GM12878 (cell line): ENCODE measurements around the gene PDE9A. TPM values are rescaled to one million over a fixed set of nuclear protein-coding genes. Genes with fewer than 3 reads are reported as not detected.
"Not testable (repeated sequence)": the region's sequence is repeated elsewhere in the genome, so short reads cannot be mapped to it uniquely, and the experiment has no call there.

Experiments
- ATAC-seq: fragments of 200-7000 bp; cut with Tn5 transposase; 3 replicates; pipeline ENCODE4 v1.9.1; 2020; ENCODE audit warnings: mild to moderate bottlenecking, moderate library complexity
- BruUV-seq: library from RNA; stranded (reverse); fragments of 400-500 nt; replicated peaks from 2 replicates; lab custom pipeline; 2021; lab: Mats Ljungman, UMichigan
- CTCF ChIA-PET: fragments of 300-600 bp; sonication (Branson Sonifier 250); formaldehyde crosslinking; extraction: SDS; loops from one replicate; lab custom pipeline; 2021; ENCODE audit warnings: inconsistent platforms; lab: Yijun Ruan, JAX
- POLR2A ChIA-PET: fragments of 350-600 bp; formaldehyde crosslinking; extraction: SDS; loops from one replicate; lab custom pipeline; 2021; ENCODE audit warnings: inconsistent platforms; lab: Charles Lee
- RAD21 ChIA-PET: fragments of 300-600 bp; sonication (Branson Sonifier 250); formaldehyde crosslinking; loops from one replicate; lab custom pipeline; 2023; ENCODE audit warnings: antibody characterized with exemption; ENCODE audit not compliant: unreplicated experiment; lab: Charles Lee
- SMC1A ChIA-PET: fragments of 300-600 bp; sonication (Branson Sonifier 250); formaldehyde crosslinking; loops from one replicate; lab custom pipeline; 2023; ENCODE audit not compliant: unreplicated experiment, uncharacterized antibody; lab: Charles Lee
- DNase-seq: peaks from one replicate; pipeline ENCODE4 v3.0.0-alpha.2; 2011; ENCODE audit warnings: low read depth, low spot score
- FAIRE-seq: peaks from 3 replicates; lab custom pipeline; 2011; peaks lifted over from hg19 to GRCh38; lab: Jason Lieb, UNC
- H2AFZ ChIP-seq: 2 replicates; pipeline ENCODE4 v1.6.0; 2011; ENCODE audit warnings: low read depth, low read length, control low read depth; ENCODE audit not compliant: control insufficient read depth
- H3K27ac ChIP-seq: 2 replicates; pipeline ENCODE4 v1.5.1; 2011; ENCODE audit warnings: control low read depth; ENCODE audit not compliant: control insufficient read depth, insufficient read depth
- H3K27me3 ChIP-seq, 2 experiments: replicated peaks in 1 of 2; 2 replicates each; pipeline versions ENCODE4 v1.6.0 to v1.6.1; 2011; ENCODE audit warnings: low read length in 1 of 2; ENCODE audit not compliant: control insufficient read depth in 2 of 2, insufficient read depth in 2 of 2
- H3K36me3 ChIP-seq, 2 experiments: 2 replicates each; pipeline ENCODE4 v1.5.1; 2011; ENCODE audit warnings: low read length in 1 of 2; ENCODE audit not compliant: control insufficient read depth in 2 of 2, insufficient read depth in 2 of 2
- H3K4me1 ChIP-seq: 2 replicates; pipeline ENCODE4 v1.6.1; 2011; ENCODE audit warnings: mild to moderate bottlenecking, low read length, moderate library complexity, mixed read lengths; ENCODE audit not compliant: control insufficient read depth, insufficient read depth
- H3K4me2 ChIP-seq: 2 replicates; pipeline ENCODE4 v1.6.0; 2011; ENCODE audit warnings: control low read depth; ENCODE audit not compliant: control insufficient read depth, insufficient read depth
- H3K4me3 ChIP-seq: fragments of 200-600 bp; sonication (generic); 2 replicates; pipeline ENCODE4 v1.5.1; 2016
- H3K79me2 ChIP-seq: 2 replicates; pipeline ENCODE4 v1.6.0; 2011; ENCODE audit warnings: low read length; ENCODE audit not compliant: control insufficient read depth, insufficient read depth
- H3K9ac ChIP-seq: 2 replicates; pipeline ENCODE4 v1.8.0; 2011; ENCODE audit warnings: low read length, control low read depth, mixed read lengths; ENCODE audit not compliant: control insufficient read depth, insufficient read depth
- H3K9me3 ChIP-seq: replicated peaks from 3 replicates; pipeline ENCODE4 v1.5.1; 2011; ENCODE audit warnings: mild to moderate bottlenecking, low read length; ENCODE audit not compliant: control insufficient read depth, insufficient read depth
- H4K20me1 ChIP-seq: 2 replicates; pipeline ENCODE4 v1.6.0; 2011; ENCODE audit not compliant: control insufficient read depth, insufficient read depth
- CHD4 ChIP-seq: fragments of 200-600 bp; sonication (generic); IDR thresholded peaks from 2 replicates; pipeline ENCODE4 v1.6.1; 2016; ENCODE audit warnings: mild to moderate bottlenecking
- PAX5 ChIP-seq: IDR thresholded peaks from 2 replicates; pipeline ENCODE4 v1.6.1; 2011; ENCODE audit warnings: low read depth, low read length, borderline replicate concordance
- SREBF1 ChIP-seq: IDR thresholded peaks from 2 replicates; pipeline ENCODE4 v1.6.1; 2012; ENCODE audit warnings: mild to moderate bottlenecking, low read length
- WGBS: methylation state at CpG from one replicate; pipeline ENCODE4 v1.1.6; 2016; ENCODE audit warnings: low lambda C conversion rate; ENCODE audit not compliant: insufficient replicate concordance, insufficient coverage; ENCODE audit errors: missing lambda C conversion rate; 5-methylcytosine and 5-hydroxymethylcytosine counted together
- in situ Hi-C: fragments of 300-500 bp; cut with MboI; formaldehyde crosslinking; loops from 9 replicates; pipeline ENCODE4 v1.14.3; 2018; ENCODE audit warnings: mixed read lengths
- intact Hi-C: fragments of 100-400 bp; cut with micrococcal nuclease; formaldehyde crosslinking; loops from one replicate; pipeline ENCODE4 v1.14.2; 2022; ENCODE audit not compliant: unreplicated experiment
- polyA plus RNA-seq, 11 experiments: library from polyadenylated mRNA; depleted of rRNA in 4 of 11; unstranded in 6 of 11; stranded (reverse) in 5 of 11; fragments of >200 nt; fragmentation: Nextera tagmentation in 4 of 11; fragmentation: Illumina TruSeq in 1 of 11; extraction: Ambion mirVana in 4 of 11; extraction: Trizol in 1 of 11; gene quantifications; 1 replicate in 1 of 11; 2 replicates in 10 of 11; pipeline versions ENCODE4 v1.2.1 to v1.2.3, GENCODE V29; 2011 to 2016; ENCODE audit warnings: inconsistent platforms in 2 of 11, missing spikeins in 2 of 11, low read depth in 1 of 11
- total RNA-seq, 4 experiments: library from RNA; depleted of rRNA in 3 of 4; stranded (reverse); fragments of >200 nt in 3 of 4; fragmentation: Illumina TruSeq in 1 of 4; extraction: Trizol in 1 of 4; gene quantifications; 2 replicates each; pipeline versions ENCODE4 v1.2.1 to v1.2.3, GENCODE V29; 2013 to 2021
- TF ChIP-seq, protein P1 (sequence below): fragments of 450-650 bp; IDR thresholded peaks from 2 replicates; pipeline ENCODE4 v1.6.1; 2016; ENCODE audit warnings: mild to moderate bottlenecking

PDE9A gene
- total and polyA plus RNA-seq, 10 of the 15 experiments (the other 5 are each of a cell fraction or from before 2014, with no cell fraction given) = 0.08 to 0.45 (median 0.20) TPM; not detected in 1

DNA sequence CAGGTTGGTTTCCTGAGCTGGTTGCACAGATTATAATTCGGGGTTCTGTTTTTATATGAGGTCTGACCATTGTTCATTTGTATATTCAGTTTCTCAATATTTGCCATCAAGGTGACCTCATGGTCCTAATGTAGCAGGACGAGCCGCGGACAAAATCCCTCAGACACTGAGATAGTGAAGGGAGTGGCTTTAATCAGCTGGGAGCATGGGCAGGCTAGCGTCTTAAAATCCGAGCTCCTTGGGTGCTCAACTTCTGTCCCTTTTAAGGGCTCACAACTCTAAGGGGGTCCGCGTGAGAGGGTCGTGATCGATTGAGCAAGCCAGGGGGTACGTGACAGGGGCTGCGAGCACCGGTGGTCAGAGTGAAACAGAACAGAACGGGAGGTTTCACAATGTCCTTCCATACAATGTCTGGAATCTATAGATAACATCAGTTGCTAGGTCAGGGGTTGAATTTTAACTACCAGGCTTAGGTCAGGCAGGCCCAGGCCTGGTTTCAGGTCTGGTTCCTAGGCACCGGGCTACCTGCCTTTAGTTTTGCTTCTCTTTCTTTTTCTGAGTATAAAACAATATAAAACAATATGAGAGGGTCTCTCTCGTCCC, 154.0 kb downstream of the PDE9A start:
- H3K9me3 ChIP-seq, POLR2A ChIA-PET, H3K4me2 ChIP-seq, H3K79me2 ChIP-seq, BruUV-seq, H4K20me1 ChIP-seq, ATAC-seq, H2AFZ ChIP-seq, FAIRE-seq, in situ Hi-C loops, intact Hi-C loops, DNase-seq, H3K27me3 ChIP-seq, H3K36me3 ChIP-seq, H3K9ac ChIP-seq, H3K27ac ChIP-seq, RAD21 ChIA-PET, H3K4me3 ChIP-seq, H3K4me1 ChIP-seq, SMC1A ChIA-PET, CTCF ChIA-PET: not testable (repeated sequence)
- WGBS = 49% methylated on average over 16 of the region's 16 CpGs

DNA sequence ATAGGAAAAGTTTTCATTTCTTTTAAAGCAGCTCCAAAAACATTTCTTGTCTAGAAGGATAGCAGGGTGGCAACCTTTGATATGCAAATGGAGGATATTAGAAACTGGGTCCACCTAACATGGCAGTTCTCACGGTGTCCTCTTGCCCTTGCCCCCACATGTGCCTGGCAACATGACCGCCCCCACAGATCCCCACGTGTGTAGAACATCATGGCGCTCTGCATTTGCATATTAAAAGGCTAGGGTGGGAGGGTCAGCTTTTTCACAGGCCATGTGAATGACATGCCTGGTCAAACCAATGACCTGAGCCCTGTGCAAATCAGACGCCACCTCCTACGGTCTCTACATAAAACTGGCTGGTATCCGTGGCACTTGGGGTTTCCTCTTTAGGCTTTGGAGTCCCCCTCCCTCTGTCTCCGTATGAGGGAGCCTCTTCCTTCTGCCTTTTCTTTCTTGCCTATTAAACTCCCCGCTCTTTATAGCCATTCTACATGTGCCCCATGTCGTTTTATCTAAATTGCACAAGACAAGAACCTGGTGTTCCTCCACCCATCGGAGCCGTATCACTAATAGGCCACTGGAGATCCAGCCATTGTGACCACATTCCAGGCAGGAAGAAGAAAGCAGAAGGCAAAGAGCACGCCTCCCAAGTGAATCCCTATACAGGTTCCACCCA, 154.7 kb downstream of the PDE9A start:
- WGBS = 9% methylated on average over 13 of the region's 13 CpGs
- no peak overlapping the region for H3K4me3 ChIP-seq
- ChIA-PET RAD21 (no interaction called here), POLR2A (no interaction called here), SMC1A (no interaction called here), CTCF (no interaction called here)
- H3K79me2 ChIP-seq = no peaks in the 10 kb centered on the region
- H2AFZ ChIP-seq = no peak overlapping the region
- no peaks in the 10 kb centered on the region for H4K20me1 ChIP-seq
- no peaks in the 10 kb centered on the region; a peak in 1 of 4 replicates for H3K27me3 ChIP-seq
- no peak overlapping the region for H3K9ac ChIP-seq
- H3K4me1 ChIP-seq = no peaks in the 10 kb centered on the region
- TF ChIP-seq PAX5 (no peak), CHD4 (no peak), SREBF1 (no peak)
- TF ChIP-seq, protein P1, sequence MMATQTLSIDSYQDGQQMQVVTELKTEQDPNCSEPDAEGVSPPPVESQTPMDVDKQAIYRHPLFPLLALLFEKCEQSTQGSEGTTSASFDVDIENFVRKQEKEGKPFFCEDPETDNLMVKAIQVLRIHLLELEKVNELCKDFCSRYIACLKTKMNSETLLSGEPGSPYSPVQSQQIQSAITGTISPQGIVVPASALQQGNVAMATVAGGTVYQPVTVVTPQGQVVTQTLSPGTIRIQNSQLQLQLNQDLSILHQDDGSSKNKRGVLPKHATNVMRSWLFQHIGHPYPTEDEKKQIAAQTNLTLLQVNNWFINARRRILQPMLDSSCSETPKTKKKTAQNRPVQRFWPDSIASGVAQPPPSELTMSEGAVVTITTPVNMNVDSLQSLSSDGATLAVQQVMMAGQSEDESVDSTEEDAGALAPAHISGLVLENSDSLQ = peak; percentile 26; the same call in 1 of the 2 replicates
- in situ Hi-C loops = no loop called here
- no TSS peak for BruUV-seq
- intact Hi-C loops = no loop called here
- H3K9me3 ChIP-seq = no peaks in the 10 kb centered on the region
- FAIRE-seq (no peak), DNase-seq (no peak), ATAC-seq (no peak)
- no peaks in the 10 kb centered on the region for H3K36me3 ChIP-seq
- H3K27ac ChIP-seq = no peak overlapping the region
- no peak overlapping the region for H3K4me2 ChIP-seq
